Osteocyte (in vitro differentiated cells): ENCODE measurements around the gene MCTP1. TPM values are rescaled to one million over a fixed set of nuclear protein-coding genes. Genes with fewer than 3 reads are reported as not detected.

Experiments
- DNase-seq: peaks from one replicate; pipeline ENCODE4 v3.0.0; 2021; ENCODE audit warnings: mixed read lengths; ENCODE audit not compliant: unreplicated experiment; ENCODE audit errors: extremely low spot score
- H3K27ac Mint-ChIP-seq: one replicate; pipeline ENCODE4 v1.8.0; 2021; ENCODE audit warnings: mild to moderate bottlenecking, mixed read lengths; ENCODE audit not compliant: unreplicated experiment
- H3K27me3 Mint-ChIP-seq: one replicate; pipeline ENCODE4 v1.8.0; 2021; ENCODE audit warnings: mixed read lengths; ENCODE audit not compliant: unreplicated experiment
- H3K36me3 Mint-ChIP-seq: one replicate; pipeline ENCODE4 v1.8.0; 2021; ENCODE audit warnings: mixed read lengths; ENCODE audit not compliant: unreplicated experiment
- H3K4me1 Mint-ChIP-seq: one replicate; pipeline ENCODE4 v1.8.0; 2021; ENCODE audit warnings: mixed read lengths; ENCODE audit not compliant: unreplicated experiment
- H3K4me3 Mint-ChIP-seq: one replicate; pipeline ENCODE4 v1.8.0; 2021; ENCODE audit warnings: mild to moderate bottlenecking, moderate library complexity, mixed read lengths; ENCODE audit not compliant: unreplicated experiment
- H3K9me3 Mint-ChIP-seq: one replicate; pipeline ENCODE4 v1.8.0; 2021; ENCODE audit warnings: mixed read lengths; ENCODE audit not compliant: unreplicated experiment
- CTCF ChIP-seq: fragments of 200-600 bp; sonication (generic); IDR thresholded peaks from 2 replicates; pipeline ENCODE4 v1.5.0; 2021; ENCODE audit warnings: antibody characterized with exemption, mild to moderate bottlenecking, moderate library complexity
- total RNA-seq: library from RNA; stranded (reverse); gene quantifications from 2 replicates; pipeline ENCODE4 v1.2.1, GENCODE V29; 2021

The MCTP1 gene
- total RNA-seq, 1 donor from 2014 or later: 0.67 TPM

GRCh38 chr5:94744906-94745305 is 540.0 kb downstream of the MCTP1 start:
- Mint-ChIP-seq H3K36me3 (no peaks in the 10 kb centered on the region), H3K4me3 (no peak overlapping the region), H3K27ac (no peak overlapping the region), H3K9me3 (no peaks in the 10 kb centered on the region), H3K4me1 (no peaks in the 10 kb centered on the region), H3K27me3 (peaks cover 7% of the 10 kb centered on the region)
- TF ChIP-seq CTCF: no peak
- no peak for DNase-seq

GRCh38 chr5:94742852-94743251 is 542.0 kb downstream of the MCTP1 start:
- peaks cover 7% of the 10 kb centered on the region for H3K27me3 Mint-ChIP-seq
- no peak for DNase-seq
- H3K4me3 Mint-ChIP-seq: no peak overlapping the region
- TF ChIP-seq CTCF: no peak
- no peak overlapping the region for H3K27ac Mint-ChIP-seq
- no peaks in the 10 kb centered on the region for H3K4me1 Mint-ChIP-seq
- H3K9me3 Mint-ChIP-seq: no peaks in the 10 kb centered on the region
- no peaks in the 10 kb centered on the region for H3K36me3 Mint-ChIP-seq

GRCh38 chr5:94740286-94740685 is 544.6 kb downstream of the MCTP1 start:
- Mint-ChIP-seq H3K4me3 (no peak overlapping the region), H3K4me1 (no peaks in the 10 kb centered on the region), H3K27me3 (peaks cover 7% of the 10 kb centered on the region), H3K36me3 (no peaks in the 10 kb centered on the region), H3K27ac (no peak overlapping the region), H3K9me3 (no peaks in the 10 kb centered on the region)
- no peak for DNase-seq
- no peak for TF ChIP-seq CTCF

- Mint-ChIP-seq H3K9me3 (no peaks in the 10 kb centered on the region), H3K27me3 (peaks cover 7% of the 10 kb centered on the region), H3K36me3 (no peaks in the 10 kb centered on the region), H3K4me3 (no peak overlapping the region), H3K27ac (no peak overlapping the region), H3K4me1 (no peaks in the 10 kb centered on the region)
- DNase-seq: no peak
- TF ChIP-seq CTCF: no peak
Observed at GRCh38 chr5:94736498-94736897, 548.4 kb downstream of the MCTP1 start.

- Mint-ChIP-seq H3K36me3 (no peaks in the 10 kb centered on the region), H3K9me3 (no peaks in the 10 kb centered on the region), H3K4me3 (no peak overlapping the region), H3K4me1 (peaks cover 10% of the 10 kb centered on the region), H3K27me3 (no peaks in the 10 kb centered on the region), H3K27ac (no peak overlapping the region)
- DNase-seq: no peak
- no peak for TF ChIP-seq CTCF
Observed at GRCh38 chr5:94731471-94731870, 553.4 kb downstream of the MCTP1 start.
